NCI-H526 (cell line): ENCODE results near the gene AKAP6.
A peak's percentile ranks its signal among the peaks of the same experiment; 100 is the strongest.

Source experiments
- DNase-seq, 2 experiments: peaks; one replicate each; lab custom pipeline; 2025; lab: John Stamatoyannopoulos, UW

The AKAP6 gene

DNA sequence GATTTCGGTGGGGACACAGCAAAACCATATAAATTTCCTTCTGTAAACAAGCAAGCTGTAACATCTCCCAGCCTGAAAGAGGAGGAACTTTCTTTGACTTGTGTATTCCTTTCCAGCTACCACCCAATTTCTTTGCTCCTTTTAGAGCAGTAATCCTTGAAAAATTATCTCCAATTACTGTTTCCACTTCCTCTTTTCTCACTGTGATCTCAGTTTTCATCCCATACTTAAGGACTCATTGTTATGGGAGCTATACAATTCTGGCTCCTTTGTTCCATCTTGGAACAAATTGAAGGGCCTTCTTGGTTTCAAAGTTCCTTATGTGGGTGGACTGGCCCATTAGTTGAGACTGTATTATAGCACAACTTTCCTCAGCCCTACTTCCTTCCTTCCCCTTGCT is 152.6 kb downstream of the AKAP6 start:
- no peak for DNase-seq

DNA sequence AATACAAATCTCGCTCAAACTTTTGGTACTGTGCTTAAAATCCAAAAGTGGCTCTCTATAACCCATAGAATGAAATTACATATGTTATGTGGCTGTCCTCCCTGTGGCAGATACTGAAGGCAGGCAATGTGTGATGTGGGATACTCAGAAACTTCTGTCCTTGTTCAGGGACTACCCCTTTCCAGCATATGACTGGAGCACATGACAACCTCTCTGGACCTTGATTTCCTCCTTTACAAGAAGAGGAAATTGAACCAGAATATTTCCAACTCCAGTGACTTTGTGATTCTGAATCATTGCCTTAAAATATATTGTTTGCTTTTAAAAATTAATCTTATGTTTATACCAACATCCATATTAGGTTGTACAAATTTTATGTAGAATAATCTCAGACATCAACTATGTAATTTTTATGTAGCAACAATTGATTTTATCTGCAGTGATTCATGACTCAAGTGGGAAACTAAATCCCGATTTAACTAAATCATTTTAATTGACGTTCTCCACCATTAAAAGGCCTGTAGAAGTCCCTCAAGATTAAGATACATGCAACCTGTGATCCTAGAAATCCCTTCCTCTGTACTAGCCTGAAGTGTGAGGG is 162.4 kb downstream of the AKAP6 start:
- DNase-seq, result no peak

DNA sequence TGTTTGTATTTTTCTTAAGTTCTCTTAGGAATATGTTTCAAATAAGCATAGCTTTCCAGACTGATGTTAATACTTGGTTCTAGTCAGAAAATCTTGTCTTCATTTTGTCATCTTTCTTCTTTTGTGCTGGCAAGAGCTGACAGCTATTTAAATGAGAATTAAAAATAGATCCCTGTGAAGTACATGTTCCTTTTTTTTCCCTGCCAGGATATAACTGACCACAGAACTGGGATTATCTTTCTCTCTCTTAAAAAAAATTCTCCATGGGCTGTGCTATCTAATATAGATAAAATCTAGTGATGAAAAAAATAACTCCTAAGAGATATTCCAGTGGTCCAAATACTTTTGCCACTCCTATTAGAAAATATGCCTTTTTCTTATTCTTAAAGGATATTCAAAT is 163.4 kb downstream of the AKAP6 start:
- no peak for DNase-seq

DNA sequence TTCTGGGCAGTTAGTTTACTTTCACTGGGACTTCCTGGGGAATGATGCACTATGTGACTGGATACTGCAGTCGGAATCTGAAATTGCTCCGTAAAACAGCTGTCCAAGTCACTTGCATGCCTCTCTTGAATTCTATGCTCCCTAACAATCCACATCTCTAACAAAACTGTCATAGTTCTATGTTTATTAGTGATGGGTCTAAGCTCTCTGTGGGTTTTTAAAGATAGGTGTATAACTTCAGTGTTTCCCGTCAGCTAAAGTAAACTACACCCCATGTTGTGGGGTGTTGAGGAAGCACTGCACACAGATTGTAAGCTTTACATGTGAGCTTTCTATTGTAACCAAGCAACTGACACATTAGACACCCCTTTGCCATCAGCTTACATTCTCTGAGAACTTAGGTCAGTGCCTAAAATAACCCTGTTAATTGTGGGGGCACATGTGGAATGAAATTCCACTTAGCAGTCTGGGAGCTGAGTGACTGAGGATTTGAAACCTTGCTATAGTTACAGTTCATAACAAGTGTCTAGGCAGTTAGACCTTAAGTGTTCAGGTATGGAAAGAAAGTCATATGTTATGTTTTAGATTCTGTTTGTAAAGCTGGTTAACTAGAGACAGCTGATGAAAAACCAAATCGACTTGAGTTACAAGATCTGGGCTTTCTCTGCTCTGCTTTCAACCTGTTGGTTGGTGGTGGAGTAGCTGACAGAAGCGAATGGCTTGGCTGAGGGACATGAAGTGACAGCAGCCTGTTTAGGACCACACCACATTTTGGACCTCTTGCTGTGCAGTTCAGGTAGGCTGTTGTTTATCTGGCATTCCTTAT is 165.7 kb downstream of the AKAP6 start:
- no peak for DNase-seq

DNA sequence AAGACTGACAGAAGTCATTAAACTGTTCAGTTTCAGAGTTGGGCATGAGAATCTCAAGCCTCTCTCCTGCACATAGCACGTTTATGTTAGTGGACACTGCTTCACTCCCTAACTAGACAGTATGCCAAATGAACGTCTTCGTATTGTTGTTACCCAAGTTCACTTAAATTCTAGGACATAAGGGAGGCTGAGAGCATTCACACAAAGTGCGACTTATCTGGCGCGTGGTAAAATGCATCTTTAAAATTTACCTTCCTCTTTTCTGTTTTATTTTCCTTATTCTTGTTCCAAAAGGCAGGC is 166.3 kb downstream of the AKAP6 start:
- DNase-seq, result no peak

DNA sequence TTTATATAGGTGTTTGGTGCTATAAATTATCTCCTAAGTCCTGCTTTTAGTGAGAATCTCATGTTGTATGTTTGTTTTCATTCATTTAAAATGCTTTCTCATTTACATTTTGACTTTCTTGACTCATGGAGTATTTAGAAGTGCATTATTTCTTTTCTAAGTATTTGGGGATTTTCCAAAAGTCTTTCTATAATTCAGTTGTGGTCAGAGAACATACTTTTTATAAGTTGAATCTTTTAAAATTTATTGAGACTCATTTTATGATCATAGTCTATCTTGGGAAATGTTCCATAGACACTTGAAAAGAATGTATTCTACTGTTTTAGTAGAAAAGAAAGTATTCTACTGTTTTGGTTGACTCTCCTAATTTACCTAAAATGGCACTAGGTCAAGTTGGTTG is 168.2 kb downstream of the AKAP6 start:
- no peak for DNase-seq

DNA sequence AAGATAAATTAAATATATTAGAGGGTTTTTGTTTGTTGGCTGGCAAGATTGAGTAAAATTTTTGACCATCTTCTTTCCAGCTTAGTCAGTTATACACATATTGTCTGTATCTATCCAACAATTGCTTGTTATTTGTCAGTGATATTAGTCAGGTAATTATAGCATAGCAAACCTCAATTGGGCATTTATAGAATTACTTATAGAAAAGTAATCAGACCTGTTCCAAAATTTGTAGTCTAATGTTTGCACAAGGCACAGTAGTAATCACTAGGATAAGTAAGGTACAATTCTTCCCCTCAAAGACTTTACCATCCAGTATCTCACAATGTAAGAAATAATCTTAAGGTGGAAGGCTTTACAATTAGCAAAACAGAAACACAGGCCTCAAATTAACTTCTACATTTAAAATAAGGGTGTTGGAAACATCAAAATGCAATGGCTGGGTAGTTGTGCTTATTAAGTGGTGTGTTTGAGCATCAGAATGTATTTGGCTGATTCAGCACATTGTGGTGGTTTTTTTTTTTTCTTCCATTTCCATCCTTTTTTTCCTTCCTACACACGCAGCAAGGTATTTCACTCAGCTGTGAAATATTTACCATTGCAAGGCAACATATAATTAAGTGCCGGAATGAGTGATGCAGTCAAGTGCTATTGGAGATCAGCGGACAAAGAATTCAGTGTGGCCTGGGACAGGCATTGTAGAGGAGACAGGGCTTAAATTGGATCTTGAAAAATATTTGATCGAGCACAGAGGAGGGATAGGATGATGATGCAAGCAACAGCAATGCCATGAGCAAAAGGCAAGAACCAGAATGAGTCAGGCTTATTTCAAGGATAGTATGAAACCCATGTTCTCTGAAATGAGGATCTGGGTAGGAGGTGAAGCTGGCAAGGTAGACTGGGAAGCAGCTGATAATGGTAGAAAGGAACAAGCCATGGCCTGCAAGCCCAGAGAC is 178.2 kb downstream of the AKAP6 start:
- DNase-seq, result no peak

DNA sequence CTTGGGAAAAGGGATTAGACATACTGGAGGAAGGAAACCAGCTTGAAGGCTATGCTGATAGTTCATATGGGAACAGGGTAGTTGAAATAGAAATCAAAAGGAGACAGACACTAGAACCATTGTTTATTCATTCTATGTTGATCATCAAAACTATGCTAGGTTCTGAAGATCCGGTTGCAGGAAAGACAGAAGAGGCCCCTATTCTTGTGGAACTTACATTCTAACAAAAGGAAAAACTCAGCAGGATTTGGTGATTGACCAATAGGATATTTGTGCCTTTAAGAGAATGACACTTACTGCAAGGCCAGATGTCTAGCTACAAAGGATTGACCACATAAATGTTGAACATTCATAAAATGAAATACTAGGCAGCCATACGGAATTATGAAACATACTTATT is 179.2 kb downstream of the AKAP6 start:
- DNase-seq, result no peak

DNA sequence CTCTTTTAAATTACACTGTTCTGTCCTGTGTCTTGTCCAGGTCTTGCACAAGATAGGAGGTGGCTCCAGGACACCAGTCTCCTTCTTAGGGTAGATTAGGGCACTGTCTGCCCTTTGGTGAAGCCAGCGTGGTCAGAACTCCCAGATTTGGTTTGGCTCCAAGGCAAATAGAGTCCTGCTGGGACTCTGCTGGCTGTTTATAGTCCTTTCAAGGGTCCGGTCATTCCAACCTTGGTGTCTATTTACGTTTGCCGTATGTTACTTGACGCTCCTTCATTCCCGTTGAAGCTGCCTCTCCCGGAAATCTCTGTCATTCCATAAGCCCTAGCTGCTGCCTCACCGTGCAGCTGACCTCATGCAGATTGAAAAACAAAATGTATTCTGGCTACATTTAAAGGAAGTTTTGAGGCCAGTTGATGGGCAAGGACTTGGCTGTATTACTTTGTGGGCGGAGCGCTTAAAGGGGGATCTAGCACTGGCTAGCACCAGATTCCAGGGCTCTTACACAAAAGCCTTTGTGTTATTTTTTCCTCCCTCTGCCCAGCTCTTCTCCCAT is 180.6 kb downstream of the AKAP6 start:
- DNase-seq, result no peak

DNA sequence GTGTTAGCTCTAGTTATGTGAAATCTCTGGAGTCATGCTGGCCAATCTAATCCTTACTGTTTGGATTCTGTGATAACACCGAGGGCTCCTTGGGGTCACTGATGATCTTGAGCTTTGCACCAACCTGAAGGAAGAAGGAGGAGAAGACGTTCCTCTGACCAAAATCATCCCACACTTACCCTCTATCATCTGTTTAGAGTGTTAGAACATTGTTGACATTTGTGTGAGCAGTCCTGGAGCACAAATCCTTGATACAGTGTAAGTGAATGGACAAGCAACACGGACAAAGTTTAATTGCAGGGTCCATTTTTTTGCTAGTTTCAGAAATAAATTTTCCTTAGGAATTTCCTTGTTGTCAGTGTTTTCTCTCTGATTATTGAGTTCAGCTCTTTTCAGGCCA is 181.7 kb downstream of the AKAP6 start:
- DNase-seq, result no peak

DNA sequence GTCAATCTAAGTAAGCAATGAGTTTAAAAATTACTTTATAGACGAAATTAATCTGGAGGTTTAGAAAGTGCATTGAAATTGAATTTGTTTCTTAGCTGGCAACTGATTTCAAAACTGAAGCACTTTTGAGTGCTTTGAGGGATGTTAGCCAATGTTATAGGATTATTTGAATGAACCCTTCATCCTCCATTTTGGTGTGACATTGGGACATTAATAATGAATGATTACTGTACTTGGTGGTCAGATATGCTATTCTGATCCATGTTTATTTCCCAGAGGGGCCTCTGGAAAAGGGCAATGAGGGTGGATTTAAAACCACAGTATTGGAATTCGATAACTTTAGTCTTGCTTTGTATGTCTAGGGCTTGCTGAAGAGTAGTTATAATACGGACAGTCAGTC is 183.2 kb downstream of the AKAP6 start:
- DNase-seq, result no peak

DNA sequence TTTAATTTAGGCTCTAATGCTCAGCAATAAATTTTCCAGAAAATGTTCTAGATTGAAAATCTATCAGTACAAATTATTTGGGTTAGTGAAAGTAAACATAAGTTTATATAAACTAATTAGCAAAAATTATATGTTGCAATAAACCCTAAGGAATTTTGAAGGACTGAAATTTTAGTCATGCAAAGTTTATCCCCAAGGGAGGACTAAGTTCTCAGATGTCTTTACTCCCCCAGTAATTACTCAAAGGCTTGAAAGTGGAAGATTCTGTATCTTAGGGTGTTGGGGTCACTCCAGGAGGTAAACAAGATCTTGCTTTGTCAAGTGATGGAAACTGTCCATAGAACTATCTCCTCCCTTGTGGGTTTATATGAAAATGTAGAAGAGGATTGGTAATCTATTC is 183.7 kb downstream of the AKAP6 start:
- DNase-seq, result no peak

DNA sequence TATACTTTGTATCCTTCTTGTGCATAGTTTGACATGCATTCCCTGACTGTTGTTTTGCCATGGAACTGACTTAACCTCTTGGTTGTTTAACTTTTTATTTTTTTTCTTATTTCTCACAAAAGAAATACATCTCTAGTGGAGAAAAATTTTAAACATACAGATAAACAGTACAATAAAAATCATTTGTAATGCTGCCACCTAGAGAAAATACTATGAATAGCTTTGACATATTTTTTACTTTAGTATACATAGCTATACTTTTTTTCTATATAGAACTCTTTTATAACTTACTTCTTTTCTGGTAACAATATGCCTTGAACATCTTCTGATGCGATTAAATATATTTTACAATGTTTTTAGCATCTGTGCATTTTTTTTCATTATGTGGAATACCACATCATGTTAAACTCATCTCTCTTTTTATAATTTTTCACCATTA is 184.5 kb downstream of the AKAP6 start:
- DNase-seq, result peak in 1 of 2 experiments; percentile 10

DNA sequence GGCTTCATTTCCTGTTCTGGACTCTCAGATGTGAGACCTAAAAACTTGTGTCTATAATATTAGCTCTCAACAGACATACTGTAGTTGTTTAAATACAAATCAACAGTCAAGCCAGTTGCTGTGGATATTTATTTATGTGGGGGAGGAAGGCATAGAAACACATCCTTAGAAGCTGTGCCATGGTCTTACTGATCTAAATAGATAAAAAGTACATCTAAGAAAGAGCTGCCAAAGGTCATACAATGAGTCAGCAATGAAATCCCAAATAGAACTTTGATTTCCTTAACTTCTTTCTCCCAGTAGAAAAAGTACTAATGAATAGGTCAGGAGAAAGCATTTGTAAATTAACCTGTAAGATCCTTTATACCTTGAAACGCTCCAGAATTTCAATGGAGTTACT is 185.1 kb downstream of the AKAP6 start:
- DNase-seq, result no peak

DNA sequence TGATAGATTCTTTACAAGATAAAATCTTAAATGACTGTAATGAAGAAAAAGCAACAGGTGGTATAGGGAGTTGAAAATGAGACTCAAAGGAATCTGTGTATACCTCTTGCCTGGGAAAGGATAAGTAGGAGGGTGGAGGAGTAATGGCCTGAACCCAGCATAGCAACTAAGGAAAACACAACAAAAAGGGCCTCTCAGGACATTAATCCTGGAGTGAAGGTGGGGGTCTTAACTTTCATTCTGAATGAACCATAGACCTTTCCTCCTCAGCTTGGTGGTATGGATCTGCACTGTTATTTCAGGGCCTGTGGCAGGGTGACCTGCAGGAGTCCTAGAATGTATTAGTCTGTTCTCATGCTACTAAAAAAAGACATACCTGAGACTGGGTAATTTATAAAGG is 185.6 kb downstream of the AKAP6 start:
- DNase-seq, result no peak

DNA sequence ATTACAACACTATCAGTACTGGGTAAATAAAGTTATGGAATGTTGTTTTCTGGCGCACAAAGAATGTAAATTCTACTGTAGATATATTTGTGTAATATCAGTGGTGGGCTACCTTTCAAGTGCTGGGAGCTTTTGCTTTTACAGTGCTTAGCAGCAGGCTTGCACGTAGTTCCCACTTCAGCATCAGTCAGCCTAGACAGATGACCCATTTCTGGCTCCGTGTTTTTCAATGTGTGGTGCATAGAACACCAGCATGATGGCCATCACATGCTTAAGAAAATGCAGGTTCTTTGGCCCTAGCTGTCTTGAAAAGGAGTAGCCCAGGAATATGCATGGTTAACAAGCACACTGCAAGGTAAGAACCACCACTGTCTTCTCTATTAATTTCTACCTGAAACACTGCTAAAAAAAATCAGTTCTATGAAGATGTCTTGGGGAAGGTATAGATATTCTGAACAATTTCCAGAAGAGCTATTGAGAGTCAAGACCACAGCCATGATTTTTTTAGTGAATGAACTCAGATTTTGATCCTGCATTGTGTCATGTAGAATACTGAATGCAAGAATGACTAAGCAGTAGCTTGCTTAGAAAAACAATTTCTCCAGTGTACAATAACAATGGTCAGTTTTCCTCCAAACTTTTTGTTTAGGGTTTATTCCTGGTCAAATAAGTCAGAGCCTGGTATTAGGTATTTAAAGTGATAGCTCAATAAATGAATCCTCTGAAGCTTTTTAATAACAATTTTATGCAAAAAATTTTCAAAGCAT is 195.7 kb downstream of the AKAP6 start:
- DNase-seq, result no peak

DNA sequence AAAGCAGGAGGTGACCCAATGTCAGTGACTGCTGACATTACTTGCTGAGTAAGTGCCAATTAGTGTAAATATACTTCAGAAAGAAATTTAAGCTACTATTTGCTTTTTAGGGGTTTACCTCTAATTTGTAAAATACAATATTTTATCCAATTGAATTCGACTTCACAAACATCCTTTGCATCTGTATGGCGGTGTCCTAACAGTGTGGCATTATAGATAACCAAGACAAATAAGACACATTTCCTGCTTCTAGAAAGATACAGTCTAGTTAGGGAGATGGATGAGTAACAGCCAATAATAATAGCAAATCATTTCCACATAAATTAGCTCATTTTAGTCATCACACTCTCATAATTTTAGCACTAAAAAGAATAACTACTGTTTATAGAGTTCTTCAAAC is 196.5 kb downstream of the AKAP6 start:
- no peak for DNase-seq

DNA sequence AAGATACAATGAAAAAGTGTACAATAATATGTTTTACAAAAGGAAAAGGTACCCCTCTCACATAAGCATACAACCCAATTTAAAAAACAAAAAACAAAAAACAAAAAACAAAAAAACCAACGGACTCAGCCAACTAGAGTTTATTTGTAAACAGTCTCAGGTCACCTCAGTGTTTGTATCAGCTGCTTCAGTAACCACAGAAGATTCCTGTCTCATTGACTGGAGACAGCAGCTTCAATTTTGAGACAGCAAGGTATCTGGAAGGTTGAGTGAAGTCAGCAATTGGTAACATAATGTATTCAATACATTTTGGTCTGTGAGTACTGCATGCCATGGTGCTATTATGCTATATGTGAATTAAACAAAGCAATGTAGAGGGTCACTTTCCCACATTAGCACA is 201.7 kb downstream of the AKAP6 start:
- DNase-seq, result no peak

DNA sequence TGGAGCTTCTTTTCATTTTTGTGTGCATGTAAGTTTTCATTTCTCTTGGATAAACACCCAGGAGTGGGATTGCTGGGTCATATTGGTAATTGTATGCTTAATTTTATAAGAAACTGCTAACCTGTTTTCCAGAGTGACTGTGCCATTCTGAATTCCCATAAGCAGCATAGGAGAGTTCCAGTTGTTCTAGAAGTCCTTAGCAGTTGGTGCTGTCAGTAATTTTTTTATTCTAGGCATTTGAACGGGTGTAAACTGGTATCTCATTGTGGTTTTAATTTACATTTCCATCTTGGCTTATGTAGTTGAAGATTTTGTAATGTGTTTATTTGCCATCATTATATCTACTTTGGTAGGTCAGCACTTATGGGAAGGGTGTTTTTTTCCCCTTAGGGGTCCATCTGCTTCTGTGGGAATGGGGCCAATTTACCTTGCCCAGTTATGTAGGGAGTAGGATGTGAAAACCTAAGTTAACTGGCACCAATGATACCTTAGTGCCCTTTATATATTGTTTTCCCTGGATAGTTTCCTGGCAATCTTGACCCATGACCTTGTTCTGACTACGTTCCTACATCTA is 202.9 kb downstream of the AKAP6 start:
- DNase-seq, result no peak

DNA sequence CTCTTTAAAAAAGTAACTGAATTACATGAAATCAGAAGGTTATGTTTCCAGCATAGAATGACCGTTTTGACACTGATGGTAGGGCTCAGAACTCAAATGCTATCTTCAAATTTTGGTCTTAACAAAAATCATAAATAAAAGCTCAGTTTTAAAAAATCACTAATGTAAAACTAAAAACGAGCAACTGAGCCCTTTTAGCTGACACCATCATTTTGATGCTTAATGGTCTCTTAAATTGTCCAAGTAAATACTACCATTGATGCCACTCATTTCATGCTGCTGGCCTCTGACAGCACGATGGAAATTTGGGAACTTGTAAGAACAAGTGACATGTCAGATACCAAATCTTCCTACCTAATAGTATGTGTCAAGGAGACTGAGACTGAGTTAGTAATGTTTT is 205.0 kb downstream of the AKAP6 start:
- DNase-seq, result no peak

DNA sequence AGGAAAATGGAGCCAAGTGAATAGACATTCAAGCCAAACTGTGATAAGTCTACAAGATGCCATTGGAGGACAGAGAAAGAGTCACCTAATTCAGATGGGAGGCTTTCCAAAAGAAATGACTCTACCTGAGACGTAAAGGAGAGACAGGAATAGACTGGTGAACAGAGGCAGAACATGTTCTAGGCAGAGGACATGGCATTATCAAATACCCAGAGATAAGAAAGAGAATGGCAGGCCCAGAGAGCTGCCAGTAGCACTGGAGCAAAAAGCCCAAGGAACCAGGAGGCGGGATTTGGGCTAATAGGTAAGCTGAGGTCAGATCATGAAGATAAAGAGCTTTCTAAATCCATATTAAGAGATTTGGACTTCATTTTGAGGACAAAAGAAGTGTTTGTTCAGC is 207.1 kb downstream of the AKAP6 start:
- no peak for DNase-seq
